GM19035 (cell line): Measurements from ENCODE around the gene MAN1B1.

Experiments used
- ATAC-seq: cut with Tn5 transposase; IDR thresholded peaks from one replicate; pipeline ENCODE4 v1.9.1; 2021; ENCODE audit not compliant: unreplicated experiment

MAN1B1 gene

DNA sequence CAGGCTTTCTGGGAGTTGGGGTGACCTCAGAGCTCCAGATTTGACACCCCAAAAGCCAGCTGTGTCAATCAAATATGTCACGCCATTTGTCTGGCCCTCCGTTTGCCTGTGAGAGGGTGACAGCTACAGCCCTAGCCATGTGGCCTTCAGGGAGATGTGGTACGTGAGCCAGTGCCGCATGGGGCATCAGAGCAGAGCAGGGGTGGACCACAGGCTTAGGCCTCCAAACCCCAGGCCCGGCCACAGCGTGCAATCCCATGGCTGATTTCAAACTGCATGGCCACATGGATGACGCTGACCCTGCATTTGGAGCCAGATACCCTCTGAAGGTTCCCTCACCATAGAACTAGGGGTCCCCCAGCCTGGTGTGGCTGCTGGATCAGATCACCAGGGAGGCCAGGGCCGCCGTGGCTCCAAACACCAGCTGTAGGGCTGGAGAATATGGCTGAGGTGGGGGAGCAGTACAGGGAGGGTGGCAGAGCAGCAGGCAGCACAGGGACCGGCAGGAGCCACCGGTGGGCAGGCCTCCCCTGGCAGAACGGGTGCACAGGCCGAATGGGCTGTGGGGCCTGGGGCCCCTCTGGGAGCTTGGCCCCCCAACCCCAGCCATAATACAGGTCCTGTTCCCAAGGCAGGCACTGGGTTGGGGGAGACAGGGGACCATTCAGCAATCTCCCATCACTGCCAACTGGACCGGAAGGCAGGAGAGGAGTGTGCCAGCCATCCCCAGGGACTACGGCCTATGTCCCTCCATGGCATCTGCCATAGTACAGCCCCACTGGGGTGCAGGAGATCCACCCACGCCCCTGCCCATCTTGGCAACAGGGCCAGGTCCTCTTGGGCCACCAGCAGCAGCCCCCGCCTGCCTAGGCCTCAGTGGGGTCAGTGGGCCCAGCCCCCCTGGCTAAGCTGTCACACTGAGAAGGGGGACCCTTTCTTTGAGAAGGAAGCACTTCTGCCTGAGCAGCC, 18.0 kb upstream of the MAN1B1 start:
- ATAC-seq = no peak

DNA sequence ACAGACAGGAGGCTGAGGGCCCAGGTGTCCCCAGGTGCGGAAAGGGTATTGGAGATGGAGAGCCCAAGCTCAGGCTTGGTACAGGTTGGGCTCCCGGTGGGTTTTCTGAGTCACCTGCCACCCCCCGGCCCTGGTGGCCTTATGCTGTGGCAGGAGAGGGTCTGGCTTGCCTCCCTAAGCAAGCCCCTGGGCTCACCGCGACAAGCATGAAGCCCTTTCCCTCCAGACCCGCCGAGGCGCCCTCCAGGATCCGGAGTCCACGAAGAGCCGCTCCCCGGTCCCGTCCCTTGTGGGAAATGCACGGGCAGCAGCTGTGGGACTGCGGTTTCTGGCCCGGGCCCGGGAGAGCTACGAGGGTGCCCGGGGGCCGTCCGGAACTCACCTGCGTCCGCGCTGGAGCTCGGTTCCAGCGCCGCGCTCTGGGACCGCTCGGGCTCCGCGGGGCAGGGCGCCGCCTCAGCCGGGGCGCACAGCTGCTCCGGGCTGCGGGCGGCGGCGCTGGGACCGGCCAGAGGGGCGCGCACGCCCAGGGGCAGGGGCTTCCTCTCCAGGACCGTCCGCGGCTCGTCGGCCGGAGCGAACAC, 17.2 kb upstream of the MAN1B1 start:
- peak; percentile 11 for ATAC-seq

GRCh38 chr9:137070201-137070905, 16.4 kb upstream of the MAN1B1 start, which contains the start of gene SAPCD2:
Gene SAPCD2, minus strand, starts transcription at chr9:137070557. Its CDS starts 97 bp downstream, at chr9:137070460.
- peak; percentile 77 for ATAC-seq

DNA sequence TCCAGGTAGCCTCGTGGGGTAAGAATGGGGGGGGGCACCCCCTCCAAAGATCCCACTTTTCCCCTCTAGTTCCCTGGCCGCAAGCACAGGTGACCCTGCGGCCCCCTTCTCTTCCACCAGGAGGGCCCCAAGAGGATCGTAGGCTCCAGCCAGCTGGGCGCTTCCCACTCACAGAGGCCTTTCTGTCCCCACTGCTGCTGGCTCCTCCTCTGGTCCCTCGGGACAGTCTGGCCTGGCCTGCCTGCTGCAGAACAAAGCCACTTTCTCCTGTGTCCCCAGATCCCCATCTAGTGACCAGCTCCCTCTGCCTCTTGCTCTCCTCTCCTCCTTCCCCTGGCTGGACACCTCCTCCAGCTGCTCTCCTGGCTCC, 15.9 kb upstream of the MAN1B1 start:
- no peak for ATAC-seq

DNA sequence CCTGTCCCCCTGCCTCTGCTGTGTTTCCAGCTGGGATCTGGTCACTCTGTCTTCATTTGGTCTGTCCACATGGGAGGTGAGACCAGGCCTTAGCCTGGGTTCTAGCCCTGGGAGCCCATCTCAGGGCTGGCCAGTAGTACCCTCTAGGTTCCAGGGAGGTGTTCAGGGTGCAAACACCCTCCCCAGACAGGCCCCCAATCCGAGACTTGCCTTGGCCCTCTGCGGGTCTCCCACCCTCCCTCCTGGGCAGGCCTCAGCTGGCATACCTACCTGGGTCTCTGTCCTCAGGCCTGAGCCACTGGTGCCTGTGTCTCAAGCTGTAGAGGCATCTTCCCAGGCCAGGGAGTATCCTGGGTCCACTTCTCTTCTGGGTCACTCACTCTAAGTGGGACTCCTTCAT, 15.5 kb upstream of the MAN1B1 start:
- ATAC-seq = no peak

- ATAC-seq = no peak
Observed at GRCh38 chr9:137073992-137074399, 12.8 kb upstream of the MAN1B1 start.

DNA sequence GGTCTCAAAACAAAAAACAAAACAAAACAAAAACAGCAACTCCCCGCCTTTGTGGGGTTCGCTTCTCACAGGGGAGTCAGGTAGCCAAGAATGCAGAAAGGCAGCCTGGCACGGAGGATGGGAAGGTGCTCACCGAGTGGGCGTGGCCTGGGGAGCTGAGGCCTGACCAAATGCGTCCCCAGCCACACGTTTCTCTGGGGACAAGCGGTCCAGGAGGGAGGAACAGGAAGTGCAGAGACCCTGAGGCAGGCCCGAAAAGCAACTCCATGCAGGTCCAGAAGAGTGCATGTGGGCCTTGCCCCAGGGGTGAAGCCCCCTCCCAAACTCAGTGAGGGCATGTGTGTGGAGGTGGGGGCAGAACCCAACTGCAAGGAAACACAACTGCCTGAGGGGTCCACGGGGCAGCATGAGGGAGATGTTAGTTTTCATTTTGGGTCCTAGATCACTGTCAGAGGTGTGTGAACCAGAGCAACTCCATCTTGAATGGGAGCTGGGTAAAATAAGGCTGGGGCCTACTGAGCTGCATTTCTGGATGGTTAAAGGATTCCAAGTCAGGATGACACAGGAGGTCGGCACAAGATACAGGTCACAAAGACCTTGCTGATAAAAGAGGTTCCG, 12.0 kb upstream of the MAN1B1 start:
- ATAC-seq = no peak

- ATAC-seq = no peak
Observed at GRCh38 chr9:137075275-137075775, 11.5 kb upstream of the MAN1B1 start.

GRCh38 chr9:137076636-137077009, 10.2 kb upstream of the MAN1B1 start:
- ATAC-seq = no peak

DNA sequence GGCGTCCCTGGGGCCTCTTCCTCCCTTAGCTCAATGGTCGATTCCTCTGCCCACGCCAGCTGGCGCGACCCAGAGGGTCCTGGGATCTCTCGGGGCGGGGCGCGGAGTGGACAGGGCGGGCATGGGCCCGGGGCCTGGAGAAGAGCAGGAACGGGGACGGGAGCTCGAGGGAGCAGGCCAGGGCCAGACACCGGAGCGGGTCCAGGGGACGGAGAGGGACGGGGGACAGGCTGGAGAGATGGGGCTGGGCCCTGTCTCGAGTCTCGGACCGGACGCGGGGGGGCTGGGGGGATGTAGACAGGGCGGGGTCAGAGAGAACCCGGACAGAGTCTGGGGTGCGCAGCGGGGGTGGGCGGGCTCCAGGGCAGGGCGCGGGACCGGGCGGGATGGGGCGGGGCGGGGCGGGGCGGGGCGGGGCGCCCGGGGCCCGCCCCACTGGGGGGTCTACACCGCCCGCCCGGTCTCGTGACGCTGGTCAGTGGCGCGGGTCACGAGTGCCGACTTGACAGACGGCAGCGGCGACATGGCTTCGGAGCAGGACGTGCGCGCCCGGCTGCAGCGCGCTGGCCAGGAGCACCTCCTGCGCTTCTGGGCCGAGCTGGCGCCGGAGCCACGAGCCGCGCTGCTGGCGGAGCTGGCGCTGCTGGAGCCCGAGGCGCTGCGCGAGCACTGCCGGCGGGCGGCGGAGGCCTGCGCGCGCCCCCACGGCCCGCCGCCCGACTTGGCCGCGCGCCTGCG, 9.6 kb upstream of the MAN1B1 start, which contains the start of gene UAP1L1:
Gene UAP1L1 (plus strand): TSS at position 508 of the 738 bp plus-strand sequence. CDS start 16 bp downstream, at position 524.
- peak; percentile 71 for ATAC-seq

GRCh38 chr9:137077758-137078693, 8.8 kb upstream of the MAN1B1 start:
- ATAC-seq = peak; percentile 15

- ATAC-seq = no peak
Observed at GRCh38 chr9:137078701-137079400, 7.9 kb upstream of the MAN1B1 start.

DNA sequence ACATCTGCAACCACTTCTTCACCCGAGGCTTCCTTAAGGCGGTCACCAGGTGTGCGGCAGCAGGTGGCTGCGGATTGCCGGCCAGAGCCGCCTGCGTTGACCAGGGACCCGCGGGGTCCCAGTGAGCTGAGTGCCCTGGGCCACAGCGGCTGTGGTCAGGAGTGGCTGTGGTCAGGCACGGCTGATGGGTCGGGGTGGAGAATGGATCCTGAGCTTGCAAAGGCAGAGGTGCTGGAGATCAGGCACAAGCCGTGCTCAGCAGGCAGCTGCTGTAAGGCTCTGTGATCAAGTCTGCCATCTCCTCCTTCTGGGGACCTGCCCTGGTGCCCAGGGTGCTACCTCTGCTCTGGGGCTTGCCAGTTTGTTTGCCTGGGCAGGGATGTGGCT, 7.4 kb upstream of the MAN1B1 start:
- ATAC-seq = no peak

DNA sequence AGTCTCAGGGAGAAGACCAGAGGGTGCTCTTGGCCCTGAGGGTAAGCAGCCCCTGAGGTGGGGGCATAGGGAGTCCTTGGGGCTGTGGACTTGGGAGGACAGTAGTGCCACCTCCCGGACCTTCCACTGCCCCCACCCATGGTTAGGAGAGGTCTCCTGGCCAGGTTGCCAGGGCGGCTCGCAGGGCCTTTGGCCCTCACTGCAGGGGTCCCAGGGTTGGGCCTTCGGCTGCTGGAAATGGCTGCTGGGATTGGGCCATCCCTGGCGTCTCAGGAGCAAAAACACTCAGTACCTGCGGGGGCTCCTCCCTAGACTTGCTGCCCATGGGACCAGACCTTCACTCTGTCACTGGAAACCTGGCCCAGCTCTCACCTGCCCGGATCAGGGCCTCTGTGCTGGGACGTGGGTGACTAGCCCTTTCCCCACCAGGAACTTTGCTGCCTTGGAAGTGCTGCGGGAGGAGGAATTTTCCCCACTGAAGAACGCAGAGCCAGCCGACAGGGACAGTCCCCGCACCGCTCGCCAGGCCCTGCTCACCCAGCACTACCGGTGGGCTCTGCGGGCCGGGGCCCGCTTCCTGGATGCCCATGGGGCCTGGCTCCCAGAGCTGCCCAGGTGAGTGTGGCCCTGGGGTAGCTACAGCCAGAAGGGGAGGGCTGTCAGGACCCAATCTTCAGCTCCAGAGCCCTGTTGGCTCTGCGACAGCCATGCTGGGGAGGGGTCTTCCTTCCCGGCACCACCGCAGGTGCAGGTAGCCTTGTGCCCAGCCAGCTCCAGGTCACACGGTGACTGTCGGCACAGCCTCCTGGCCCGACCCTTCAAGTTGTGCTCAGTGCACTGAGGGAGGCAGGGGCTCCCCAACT, 6.3 kb upstream of the MAN1B1 start:
- ATAC-seq = no peak

DNA sequence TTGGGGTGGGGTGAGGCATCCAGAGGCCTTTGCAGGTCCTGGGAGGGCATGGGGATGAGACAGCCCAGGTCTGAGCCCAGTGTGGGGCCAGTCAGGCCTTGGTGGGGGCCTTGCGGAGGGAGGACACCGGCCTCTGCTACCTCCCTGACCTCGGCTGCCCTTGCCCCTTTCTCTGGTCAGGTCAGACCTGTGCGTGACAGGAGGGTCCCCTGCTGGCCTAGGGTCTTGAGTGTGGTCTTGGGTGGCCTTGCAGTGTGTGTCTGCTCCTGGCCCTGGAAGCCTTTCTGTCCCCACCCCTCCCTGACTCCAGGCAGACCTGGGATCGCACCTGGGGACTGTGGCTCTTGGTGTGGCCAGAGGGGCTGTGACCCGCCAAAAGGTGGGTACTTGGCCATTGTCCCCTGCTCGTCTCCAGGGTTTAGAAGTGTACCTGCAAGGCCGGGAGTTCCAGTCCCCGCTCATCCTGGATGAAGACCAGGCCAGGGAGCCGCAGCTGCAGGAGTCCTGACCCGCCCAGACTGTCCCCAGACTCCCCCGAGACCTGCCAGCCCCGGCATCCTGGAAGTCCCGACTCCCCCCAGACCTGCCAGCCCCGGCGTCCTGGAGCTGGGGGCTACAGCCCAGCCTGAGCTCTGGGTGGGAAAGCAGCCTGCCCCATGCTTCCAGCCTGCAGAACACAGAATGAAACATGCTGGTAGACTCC, 4.4 kb upstream of the MAN1B1 start:
- ATAC-seq = no peak

DNA sequence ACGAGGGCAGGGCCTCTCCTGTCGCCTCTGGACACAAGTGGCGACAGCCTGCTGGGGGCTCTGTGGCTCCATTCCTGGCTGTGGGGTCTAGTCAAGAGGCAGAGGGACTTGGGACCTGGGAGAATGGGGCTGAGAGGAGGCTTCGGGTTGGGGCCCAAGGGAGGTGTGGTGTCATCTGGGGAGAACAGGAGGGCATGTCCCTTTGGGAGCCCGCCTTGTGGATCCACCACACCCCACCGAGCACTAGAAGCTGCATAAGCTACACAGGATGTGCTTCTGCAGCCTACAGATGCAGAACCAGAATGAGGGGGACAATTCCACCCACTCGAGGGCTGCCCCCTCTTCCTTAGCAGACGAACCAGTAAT, 3.9 kb upstream of the MAN1B1 start:
- no peak for ATAC-seq

- no peak for ATAC-seq
Observed at GRCh38 chr9:137083394-137084004, 3.3 kb upstream of the MAN1B1 start.
